SK-N-SH (cell line): Measurements from ENCODE around the gene P2RX5. TPM values are rescaled to one million over a fixed set of nuclear protein-coding genes. Genes with fewer than 3 reads are reported as not detected.

Source experiments
- CTCF ChIA-PET: fragments of 300-600, 350-600 bp; formaldehyde crosslinking; extraction: SDS; loops from one replicate; lab custom pipeline; 2021; lab: Yijun Ruan, JAX
- POLR2A ChIA-PET: fragments of 350-600 bp; sonication (Branson Sonifier 250); formaldehyde crosslinking; extraction: SDS; loops from one replicate; lab custom pipeline; 2020; ENCODE audit warnings: antibody characterized with exemption, inconsistent platforms; lab: Yijun Ruan, JAX
- DNase-seq: peaks from one replicate; pipeline ENCODE4 v3.0.0; 2012
- H2AFZ ChIP-seq: fragments of 200-600 bp; sonication (generic); 2 replicates; pipeline ENCODE4 v1.8.1; 2016; ENCODE audit warnings: antibody characterized with exemption, mild to moderate bottlenecking, low read depth
- H3F3A ChIP-seq: fragments of 200-600 bp; sonication (generic); replicated peaks from 2 replicates; pipeline ENCODE3; 2016; ENCODE audit warnings: antibody characterized with exemption, mild to moderate bottlenecking; ENCODE audit not compliant: insufficient read depth
- H3K27ac ChIP-seq, 2 experiments: fragments of 200-500 bp in 1 of 2; fragments of 200-600 bp in 1 of 2; sonication (Bioruptor generic) in 1 of 2; sonication (generic), shearing (Covaris generic) in 1 of 2; 2 replicates each; pipeline versions ENCODE4 v1.5.1 to v1.6.1; 2014 to 2016; ENCODE audit warnings: low read depth in 2 of 2, inconsistent platforms in 1 of 2, low read length in 1 of 2, mild to moderate bottlenecking in 1 of 2, mixed read lengths in 1 of 2
- H3K27me3 ChIP-seq: fragments of 200-600 bp; sonication (generic), shearing (Covaris generic); 2 replicates; pipeline ENCODE4 v1.6.1; 2016; ENCODE audit warnings: mixed run types; ENCODE audit not compliant: insufficient read depth
- H3K36me3 ChIP-seq, 2 experiments: fragments of 200-500 bp in 1 of 2; fragments of 200-600 bp in 1 of 2; sonication (Bioruptor generic) in 1 of 2; sonication (generic) in 1 of 2; replicated peaks in 1 of 2; 2 replicates each; pipeline versions ENCODE3 to v1.5.1; 2014 to 2016; ENCODE audit warnings: low read length in 1 of 2, mild to moderate bottlenecking in 1 of 2; ENCODE audit not compliant: insufficient read depth in 2 of 2, control insufficient read depth in 1 of 2
- H3K4me1 ChIP-seq, 2 experiments: fragments of 200-500 bp in 1 of 2; fragments of 200-600 bp in 1 of 2; sonication (Bioruptor generic) in 1 of 2; sonication (generic), shearing (Covaris generic) in 1 of 2; 2 replicates each; pipeline versions ENCODE4 v1.5.1 to v1.6.1; 2014 to 2016; ENCODE audit warnings: low read depth in 1 of 2, low read length in 1 of 2, mixed run types in 1 of 2; ENCODE audit not compliant: insufficient read depth in 2 of 2, control insufficient read depth in 1 of 2
- H3K4me2 ChIP-seq: fragments of 200-600 bp; sonication (generic), shearing (Covaris generic); 2 replicates; pipeline ENCODE4 v1.6.1; 2017; ENCODE audit warnings: mixed run types
- H3K4me3 ChIP-seq, 2 experiments: fragments of 200-500 bp in 1 of 2; fragments of 200-600 bp in 1 of 2; sonication (Bioruptor generic) in 1 of 2; sonication (generic), shearing (Covaris generic) in 1 of 2; 2 replicates each; pipeline versions ENCODE4 v1.5.1 to v1.8.1; 2014 to 2016; ENCODE audit warnings: low read depth in 2 of 2, inconsistent platforms in 1 of 2, low read length in 1 of 2, mild to moderate bottlenecking in 1 of 2, mixed read lengths in 1 of 2, moderate library complexity in 1 of 2
- H3K79me2 ChIP-seq: fragments of 200-600 bp; sonication (generic); 2 replicates; pipeline ENCODE4 v1.8.1; 2017; ENCODE audit warnings: mild to moderate bottlenecking; ENCODE audit not compliant: insufficient read depth
- H3K9ac ChIP-seq: fragments of 200-600 bp; sonication (generic); 2 replicates; pipeline ENCODE4 v1.6.1; 2017; ENCODE audit warnings: mixed run types
- H3K9me2 ChIP-seq: fragments of 200-600 bp; sonication (generic); 2 replicates; pipeline ENCODE4 v1.6.1; 2017; ENCODE audit warnings: mixed run types
- H3K9me3 ChIP-seq: fragments of 200-600 bp; sonication (generic); 2 replicates; pipeline ENCODE4 v1.6.1; 2017; ENCODE audit warnings: mixed run types, mild to moderate bottlenecking, moderate library complexity
- H4K20me1 ChIP-seq: fragments of 200-600 bp; sonication (generic); 2 replicates; pipeline ENCODE4 v1.6.1; 2017; ENCODE audit warnings: mild to moderate bottlenecking, mixed run types; ENCODE audit not compliant: insufficient read depth
- CTCF ChIP-seq: fragments of 200-600 bp; sonication (generic); IDR thresholded peaks from 2 replicates; pipeline ENCODE4 v1.6.1; 2017; ENCODE audit warnings: antibody characterized with exemption, mild to moderate bottlenecking, moderate library complexity
- ELF1 ChIP-seq: IDR thresholded peaks from 2 replicates; pipeline ENCODE4 v1.4.0; 2012
- FOSL2 ChIP-seq: IDR thresholded peaks from 2 replicates; pipeline ENCODE4 v1.4.0; 2012; ENCODE audit warnings: low read depth, mild to moderate bottlenecking, moderate library complexity, borderline replicate concordance
- FOXJ3 ChIP-seq: sonication (generic); formaldehyde crosslinking; IDR thresholded peaks from 2 replicates; pipeline ENCODE4 v1.5.1; 2020; ENCODE audit warnings: mild to moderate bottlenecking, missing genetic modification reagents
- FOXM1 ChIP-seq: IDR thresholded peaks from 2 replicates; pipeline ENCODE4 v1.4.0; 2012; ENCODE audit warnings: low read depth, mild to moderate bottlenecking
- MAX ChIP-seq: IDR thresholded peaks from 2 replicates; pipeline ENCODE4 v1.4.0; 2012; ENCODE audit warnings: low read depth
- NFIC ChIP-seq: IDR thresholded peaks from 2 replicates; pipeline ENCODE4 v1.4.0; 2012; ENCODE audit warnings: borderline replicate concordance
- NRF1 ChIP-seq: IDR thresholded peaks from 2 replicates; pipeline ENCODE4 v1.6.1; 2012; ENCODE audit warnings: low read depth, mild to moderate bottlenecking, low read length
- REST ChIP-seq: IDR thresholded peaks from 2 replicates; pipeline ENCODE4 v1.6.1; 2012; ENCODE audit warnings: mild to moderate bottlenecking, low read depth, low read length, moderate library complexity
- RFX5 ChIP-seq: IDR thresholded peaks from 2 replicates; pipeline ENCODE4 v1.6.1; 2012; ENCODE audit warnings: mild to moderate bottlenecking, improper control_type of control experiment, low read length
- RXRA ChIP-seq: IDR thresholded peaks from 2 replicates; pipeline ENCODE4 v1.4.0; 2012; ENCODE audit warnings: low read depth, mild to moderate bottlenecking, borderline replicate concordance
- SIN3A ChIP-seq: IDR thresholded peaks from 2 replicates; pipeline ENCODE4 v1.6.1; 2012; ENCODE audit warnings: low read depth, mild to moderate bottlenecking, low read length, moderate library complexity, borderline replicate concordance
- TAF1 ChIP-seq: IDR thresholded peaks from 2 replicates; pipeline ENCODE4 v1.6.1; 2012; ENCODE audit warnings: low read depth, mild to moderate bottlenecking, low read length, moderate library complexity, borderline replicate concordance
- TCF12 ChIP-seq: IDR thresholded peaks from 2 replicates; pipeline ENCODE4 v1.4.0; 2012
- USF1 ChIP-seq: IDR thresholded peaks from 2 replicates; pipeline ENCODE4 v1.4.0; 2012; ENCODE audit warnings: low read depth, borderline replicate concordance
- USF2 ChIP-seq: fragments of 150-350 bp; IDR thresholded peaks from 2 replicates; pipeline ENCODE4 v1.6.1; 2017; ENCODE audit warnings: antibody characterized with exemption, low read length, low read depth, borderline replicate concordance
- YY1 ChIP-seq: IDR thresholded peaks from 2 replicates; pipeline ENCODE4 v1.4.0; 2012; ENCODE audit warnings: low read depth, mild to moderate bottlenecking
- WGBS: methylation state at CpG from one replicate; pipeline ENCODE4 v1.1.6; 2017; ENCODE audit warnings: low lambda C conversion rate; 5-methylcytosine and 5-hydroxymethylcytosine counted together
- polyA plus RNA-seq, 3 experiments: library from polyadenylated mRNA; depleted of rRNA; stranded (reverse); fragments of >200 nt; gene quantifications; 2 replicates each; pipeline ENCODE4 v1.2.3, GENCODE V29; 2012

The P2RX5 gene
- polyA plus RNA-seq, 1 of the 3 experiments (the other 2 are of a cell fraction) = 0.97 TPM

- H2AFZ ChIP-seq = no peak overlapping the region
- ChIA-PET CTCF (interaction anchor here (1.1 to 2.2 kb wide), 3 partner anchors 8 to 610 kb away, joined by 3 to 5 read pairs (median 3); partner anchors contain the start of gene TAX1BP3), POLR2A (no interaction called here)
- H3K4me3 ChIP-seq = no peak overlapping the region
- H4K20me1 ChIP-seq = peaks cover 6% of the 10 kb centered on the region; the same call in 1 of the 2 replicates
- H3K27me3 ChIP-seq = no peaks in the 10 kb centered on the region
- no peaks in the 10 kb centered on the region for H3K79me2 ChIP-seq
- peaks cover 6 to 12% of the 10 kb centered on the region in 2 experiments for H3K36me3 ChIP-seq
- H3K9me3 ChIP-seq = no peaks in the 10 kb centered on the region
- H3K27ac ChIP-seq = no peak overlapping the region
- H3K4me2 ChIP-seq = no peak overlapping the region
- H3K9ac ChIP-seq = no peak overlapping the region
- TF ChIP-seq TAF1 = no peak
- TF ChIP-seq ELF1 = no peak
- no peak for TF ChIP-seq FOXM1
- TF ChIP-seq FOSL2 = no peak
- TF ChIP-seq USF1 = no peak
- no peak for TF ChIP-seq CTCF
- no peak for TF ChIP-seq REST
- TF ChIP-seq RXRA = no peak
- no peak for TF ChIP-seq USF2
- no peak for TF ChIP-seq YY1
- TF ChIP-seq MAX = no peak
- TF ChIP-seq SIN3A = no peak
- no peak for TF ChIP-seq NRF1
- TF ChIP-seq TCF12 = no peak
- TF ChIP-seq RFX5 = no peak
- no peak for TF ChIP-seq FOXJ3 (CRISPR knock-in tag)
- no peak for TF ChIP-seq NFIC
- no peak for DNase-seq
- no peaks in the 10 kb centered on the region for H3K9me2 ChIP-seq
- peaks cover 17% of the 10 kb centered on the region for H3F3A ChIP-seq
- H3K4me1 ChIP-seq = peaks cover 0 to 13% of the 10 kb centered on the region in 2 experiments; a peak in 3 of 4 replicates
- 94% methylated on average over 36 of the region's 42 CpGs for WGBS
These were observed 37.8 kb downstream of the P2RX5 start for GRCh38 chr17:3657874-3658783.
